Activated T-cell treated with anti-CD3 and anti-CD28 coated beads, Interleukin-2, amount 50 U/mL, for 72 hours (primary cell): ENCODE results near the gene PUDP. TPM values are rescaled to one million over a fixed set of nuclear protein-coding genes. Genes with fewer than 3 reads are reported as not detected.
A peak's percentile ranks its signal among the peaks of the same experiment; 100 is the strongest.

Experiments used
- ATAC-seq, 2 donors: fragments of 150-1000 bp; cut with Tn5 transposase; replicated peaks in 1 of 2; 2 replicates each; pipeline ENCODE4 v1.10.0; 2021; ENCODE audit warnings: moderate library complexity in 2 of 2, mild to moderate bottlenecking in 1 of 2
- DNase-seq, 2 donors: peaks; one replicate each; pipeline ENCODE4 v3.0.0; 2021 to 2022; ENCODE audit warnings: mixed read lengths in 1 of 2
- H3K27ac Mint-ChIP-seq: one replicate; pipeline ENCODE4 v1.8.0; 2022; ENCODE audit warnings: mild to moderate bottlenecking, moderate library complexity, mixed read lengths
- H3K27me3 Mint-ChIP-seq: one replicate; pipeline ENCODE4 v1.8.0; 2022; ENCODE audit warnings: low read depth, mixed read lengths
- H3K36me3 Mint-ChIP-seq, 2 donors: one replicate each; pipeline ENCODE4 v1.8.0; 2022; ENCODE audit warnings: mixed read lengths in 2 of 2, mild to moderate bottlenecking in 1 of 2; ENCODE audit not compliant: insufficient read depth in 2 of 2
- H3K4me1 Mint-ChIP-seq: one replicate; pipeline ENCODE4 v1.8.0; 2022; ENCODE audit warnings: low read depth, mixed read lengths
- H3K4me3 Mint-ChIP-seq, 2 donors: one replicate each; pipeline ENCODE4 v1.8.0; 2022; ENCODE audit warnings: mild to moderate bottlenecking in 2 of 2, mixed read lengths in 2 of 2, moderate library complexity in 2 of 2
- H3K9me3 Mint-ChIP-seq, 2 donors: one replicate each; pipeline ENCODE4 v1.8.0; 2022; ENCODE audit warnings: mixed read lengths in 2 of 2
- total RNA-seq, 2 donors: library from RNA; stranded (reverse); gene quantifications; one replicate each; pipeline ENCODE4 v1.2.3, GENCODE V29; 2022

The PUDP gene
- total RNA-seq, 2 donors from 2014 or later = 13.2 to 22.3 TPM

- H3K36me3 Mint-ChIP-seq = peaks cover 0 to 2% of the 10 kb centered on the region in 2 donors
These were observed 56.0 kb downstream of the PUDP start for GRCh38 chrX:7091923-7092322.

GRCh38 chrX:7090641-7091040 is 57.3 kb downstream of the PUDP start:
- Mint-ChIP-seq H3K36me3 (peaks cover 0 to 2% of the 10 kb centered on the region in 2 donors), H3K9me3 (no peaks in the 10 kb centered on the region), H3K4me3 (no peak overlapping the region), H3K27me3 (peaks cover 16% of the 10 kb centered on the region), H3K4me1 (peaks cover 50% of the 10 kb centered on the region), H3K27ac (no peak overlapping the region)
- no peak for DNase-seq
- no peak for ATAC-seq

More at GRCh38 chrX:7091923-7092322, 56.0 kb downstream of the PUDP start:
- DNase-seq = no peak
- H3K4me3 Mint-ChIP-seq = no peak overlapping the region
- peaks cover 37% of the 10 kb centered on the region for H3K4me1 Mint-ChIP-seq
- no peaks in the 10 kb centered on the region for H3K9me3 Mint-ChIP-seq
- no peak overlapping the region for H3K27ac Mint-ChIP-seq
- peaks cover 3% of the 10 kb centered on the region for H3K27me3 Mint-ChIP-seq
- ATAC-seq = no peak

- peaks cover 16% of the 10 kb centered on the region for H3K27me3 Mint-ChIP-seq
- no peak overlapping the region for H3K4me3 Mint-ChIP-seq
- no peak overlapping the region for H3K27ac Mint-ChIP-seq
- peaks cover 60% of the 10 kb centered on the region for H3K4me1 Mint-ChIP-seq
- peaks cover 0 to 2% of the 10 kb centered on the region in 2 donors for H3K36me3 Mint-ChIP-seq
- peak; percentile 13 to 40 for DNase-seq
- ATAC-seq = peak; percentile 42 to 56
- H3K9me3 Mint-ChIP-seq = no peaks in the 10 kb centered on the region
These were observed 58.9 kb downstream of the PUDP start for GRCh38 chrX:7088968-7089615.

DNA sequence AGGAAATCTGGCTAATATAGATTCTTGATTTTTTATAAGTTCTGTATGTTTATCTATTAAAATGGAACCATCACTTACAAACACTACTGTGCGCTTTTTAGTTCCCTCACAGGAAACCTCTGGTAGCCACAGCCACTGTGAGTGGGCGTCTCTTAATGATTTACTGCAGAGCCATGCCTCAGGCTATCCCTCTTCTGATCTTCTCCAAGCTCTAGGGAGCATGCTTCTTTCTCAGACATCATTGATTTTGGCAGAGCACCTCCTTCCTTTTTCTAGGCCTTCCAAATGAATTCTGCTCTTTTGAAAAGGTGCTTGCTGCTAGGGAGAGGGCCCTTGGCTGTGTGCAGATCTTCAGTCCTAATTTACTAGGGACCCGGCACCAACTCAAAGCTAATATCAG is 61.6 kb downstream of the PUDP start:
- Mint-ChIP-seq H3K4me3 (no peak overlapping the region), H3K9me3 (no peaks in the 10 kb centered on the region), H3K27me3 (peaks cover 26% of the 10 kb centered on the region), H3K27ac (no peak overlapping the region), H3K36me3 (peaks cover 2% of the 10 kb centered on the region in 2 donors), H3K4me1 (peaks cover 67% of the 10 kb centered on the region)
- no peak for ATAC-seq
- no peak for DNase-seq

- H3K27ac Mint-ChIP-seq = no peak overlapping the region
- no peak overlapping the region for H3K4me3 Mint-ChIP-seq
- DNase-seq (no peak), ATAC-seq (no peak)
- peaks cover 27% of the 10 kb centered on the region for H3K27me3 Mint-ChIP-seq
- peaks cover 65% of the 10 kb centered on the region for H3K4me1 Mint-ChIP-seq
- no peaks in the 10 kb centered on the region for H3K9me3 Mint-ChIP-seq
- H3K36me3 Mint-ChIP-seq = peaks cover 2 to 3% of the 10 kb centered on the region in 2 donors
These were observed 62.1 kb downstream of the PUDP start for GRCh38 chrX:7085879-7086278.

GRCh38 chrX:7084841-7085240 is 63.1 kb downstream of the PUDP start:
- peaks cover 2 to 3% of the 10 kb centered on the region in 2 donors for H3K36me3 Mint-ChIP-seq
- no peaks in the 10 kb centered on the region for H3K9me3 Mint-ChIP-seq
- H3K4me3 Mint-ChIP-seq = no peak overlapping the region
- no peak for DNase-seq
- H3K27me3 Mint-ChIP-seq = peaks cover 27% of the 10 kb centered on the region
- H3K27ac Mint-ChIP-seq = no peak overlapping the region
- no peak for ATAC-seq
- H3K4me1 Mint-ChIP-seq = peaks cover 64% of the 10 kb centered on the region

GRCh38 chrX:7083468-7084396 is 64.2 kb downstream of the PUDP start:
- peaks cover 27% of the 10 kb centered on the region for H3K27me3 Mint-ChIP-seq
- peaks cover 2 to 3% of the 10 kb centered on the region in 2 donors for H3K36me3 Mint-ChIP-seq
- peak overlapping the region; percentile 66 to 80 for H3K4me3 Mint-ChIP-seq
- no peaks in the 10 kb centered on the region for H3K9me3 Mint-ChIP-seq
- H3K27ac Mint-ChIP-seq = no peak overlapping the region
- ATAC-seq (peak; percentile 92 to 97), DNase-seq (peak; percentile 25 to 82)
- peaks cover 57% of the 10 kb centered on the region for H3K4me1 Mint-ChIP-seq

- Mint-ChIP-seq H3K36me3 (peaks cover 2 to 3% of the 10 kb centered on the region in 2 donors), H3K27me3 (peaks cover 27% of the 10 kb centered on the region), H3K27ac (peak overlapping the region; percentile 91), H3K9me3 (no peaks in the 10 kb centered on the region), H3K4me1 (peaks cover 50% of the 10 kb centered on the region), H3K4me3 (peak overlapping the region; percentile 66 to 80)
- DNase-seq = no peak
- no peak for ATAC-seq
These were observed 64.9 kb downstream of the PUDP start for GRCh38 chrX:7083021-7083420.

DNA sequence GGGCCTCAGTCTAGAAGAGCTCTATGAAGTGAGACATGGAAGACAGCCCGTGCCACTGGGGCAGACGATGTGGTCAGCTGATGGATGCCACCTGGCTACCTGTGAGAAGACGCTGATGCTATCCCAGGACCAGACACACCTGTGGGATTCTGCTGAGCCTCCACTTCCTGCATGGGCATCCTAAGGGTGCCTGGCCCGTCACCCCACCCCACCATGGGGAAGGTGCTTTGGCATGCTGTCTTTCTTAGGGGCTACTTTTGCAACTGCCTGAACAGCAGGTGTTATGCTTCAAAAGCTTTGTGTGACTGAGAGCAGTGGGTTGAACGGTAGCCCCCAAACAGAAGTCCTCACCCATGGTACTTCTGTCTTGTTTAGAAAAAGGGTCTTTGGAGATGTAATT is 65.4 kb downstream of the PUDP start:
- Mint-ChIP-seq H3K9me3 (no peaks in the 10 kb centered on the region), H3K4me3 (no peak overlapping the region), H3K27me3 (peaks cover 27% of the 10 kb centered on the region), H3K27ac (no peak overlapping the region), H3K36me3 (peaks cover 2 to 3% of the 10 kb centered on the region in 2 donors), H3K4me1 (peaks cover 53% of the 10 kb centered on the region)
- DNase-seq (no peak), ATAC-seq (no peak)

DNA sequence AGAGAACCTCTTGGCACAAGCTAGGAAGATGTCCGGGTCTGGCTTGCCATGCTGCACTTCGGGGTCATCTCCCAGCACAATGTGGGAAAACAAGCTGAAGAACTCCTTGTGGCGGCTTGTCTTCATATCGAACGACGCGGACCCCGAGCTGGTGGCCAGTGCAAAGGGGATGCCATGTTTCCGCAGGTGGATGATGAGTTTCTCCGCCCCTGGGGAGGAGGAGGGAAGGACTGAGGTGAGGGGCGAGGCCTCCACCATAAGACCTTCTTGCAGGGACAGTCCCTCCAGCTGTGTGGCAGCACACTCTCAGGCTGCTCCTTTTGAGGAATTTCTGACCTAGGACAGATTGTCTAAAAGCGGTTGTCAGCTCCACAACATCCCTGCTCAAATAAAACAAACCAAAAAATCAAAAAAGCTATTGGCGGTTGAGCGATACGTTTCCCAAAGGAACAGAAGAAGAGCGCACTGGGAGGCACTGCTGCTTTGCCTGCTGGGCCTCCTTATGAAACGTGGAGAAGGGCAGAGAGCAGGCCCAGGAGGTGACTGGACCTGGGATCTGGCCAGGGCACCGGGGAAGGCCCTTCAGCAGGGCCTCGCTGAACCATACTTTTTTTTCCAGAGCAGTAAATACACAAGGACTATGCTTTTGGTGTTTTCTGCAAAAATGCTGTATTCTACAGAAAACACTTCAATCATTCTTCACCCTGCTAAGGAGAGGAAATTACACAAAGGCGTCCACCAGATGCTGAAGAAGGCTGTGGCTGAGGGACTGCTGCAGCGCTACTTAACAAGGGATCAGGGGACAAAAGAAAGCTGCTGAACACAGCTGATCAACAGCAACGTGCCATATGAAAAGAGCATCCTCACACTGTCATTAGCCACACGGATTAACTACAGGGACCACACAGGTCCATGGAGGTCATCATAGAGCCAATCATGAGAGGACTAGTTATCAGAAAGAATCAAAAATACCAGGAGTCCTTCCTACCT is 70.4 kb downstream of the PUDP start:
- DNase-seq (no peak), ATAC-seq (no peak)
- Mint-ChIP-seq H3K4me1 (peaks cover 52% of the 10 kb centered on the region), H3K27ac (no peak overlapping the region), H3K36me3 (peaks cover 1 to 7% of the 10 kb centered on the region in 2 donors), H3K9me3 (no peaks in the 10 kb centered on the region), H3K4me3 (no peak overlapping the region), H3K27me3 (peaks cover 10% of the 10 kb centered on the region)

DNA sequence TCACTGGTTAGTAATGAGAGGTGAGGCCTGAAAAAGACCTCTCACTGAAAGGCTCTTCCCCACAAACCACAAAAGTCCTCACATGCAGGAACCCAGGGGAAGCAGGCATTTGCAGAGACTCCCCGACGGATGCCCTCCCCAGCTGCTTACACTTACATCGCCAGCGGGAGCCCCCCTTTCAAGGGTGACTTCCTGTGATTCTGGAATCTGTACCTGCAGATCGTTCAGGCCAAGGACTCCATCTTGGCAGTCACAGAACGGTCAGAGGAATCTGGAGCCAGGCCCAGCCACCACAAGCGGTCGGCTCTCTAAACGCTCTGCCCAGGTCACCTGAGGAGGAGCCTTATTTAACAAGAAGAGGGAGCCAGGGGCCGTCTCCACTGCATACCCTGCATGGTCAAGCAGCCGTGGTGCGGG is 71.7 kb downstream of the PUDP start:
- Mint-ChIP-seq H3K27me3 (no peaks in the 10 kb centered on the region), H3K36me3 (peaks cover 0 to 9% of the 10 kb centered on the region in 2 donors), H3K27ac (no peak overlapping the region), H3K4me1 (peaks cover 46% of the 10 kb centered on the region), H3K9me3 (no peaks in the 10 kb centered on the region), H3K4me3 (no peak overlapping the region)
- DNase-seq (no peak), ATAC-seq (no peak)

GRCh38 chrX:7074908-7075204 is 73.1 kb downstream of the PUDP start:
- H3K27ac Mint-ChIP-seq = no peak overlapping the region

More at GRCh38 chrX:7074908-7075204, 73.1 kb downstream of the PUDP start:
- Mint-ChIP-seq H3K4me3 (no peak overlapping the region), H3K4me1 (peaks cover 49% of the 10 kb centered on the region), H3K27me3 (no peaks in the 10 kb centered on the region), H3K36me3 (peaks cover 0 to 11% of the 10 kb centered on the region in 2 donors), H3K9me3 (no peaks in the 10 kb centered on the region)
- DNase-seq (no peak), ATAC-seq (no peak)
